PC-9 (cell line): ENCODE data around the gene TMEM164. TPM values are rescaled to one million over a fixed set of nuclear protein-coding genes. Genes with fewer than 3 reads are reported as not detected.

Experiments
- BruUV-seq: library from RNA; stranded (reverse); fragments of 400-500 nt; replicated peaks from 2 replicates; lab custom pipeline; 2021; lab: Mats Ljungman, UMichigan
- CTCF ChIA-PET: fragments of 300-600 bp; sonication (Branson Sonifier 250); formaldehyde crosslinking; loops from one replicate; lab custom pipeline; 2022; ENCODE audit warnings: antibody characterized with exemption; lab: Charles Lee
- POLR2A ChIA-PET: fragments of 300-600 bp; sonication (Branson Sonifier 250); formaldehyde crosslinking; loops from one replicate; lab custom pipeline; 2022; ENCODE audit warnings: antibody characterized with exemption; ENCODE audit not compliant: unreplicated experiment; lab: Charles Lee
- DNase-seq, 2 experiments: peaks; one replicate each; pipeline versions ENCODE4 v3.0.0 to v3.0.0-alpha.2; 2015 to 2022; ENCODE audit warnings: mixed read lengths in 1 of 2
- H2AFZ ChIP-seq: fragments of 200-600 bp; sonication (generic); 2 replicates; pipeline ENCODE4 v1.8.1; 2017; ENCODE audit warnings: antibody characterized with exemption
- H3F3A ChIP-seq: fragments of 200-600 bp; sonication (generic); 2 replicates; pipeline ENCODE4 v1.8.1; 2017; ENCODE audit warnings: antibody characterized with exemption, mild to moderate bottlenecking, low read depth; ENCODE audit not compliant: insufficient read depth
- H3K27ac ChIP-seq: fragments of 200-600 bp; sonication (generic); 2 replicates; pipeline ENCODE4 v1.6.1; 2016; ENCODE audit warnings: mixed run types
- H3K27me3 ChIP-seq: fragments of 200-600 bp; sonication (generic); 2 replicates; pipeline ENCODE4 v1.6.1; 2016; ENCODE audit warnings: low read depth, mixed run types; ENCODE audit not compliant: insufficient read depth
- H3K36me3 ChIP-seq: fragments of 200-600 bp; sonication (generic); 2 replicates; pipeline ENCODE4 v1.6.1; 2016; ENCODE audit warnings: low read depth, mixed run types
- H3K4me1 ChIP-seq: fragments of 200-600 bp; sonication (generic); replicated peaks from 2 replicates; pipeline ENCODE4 v1.6.1; 2016; ENCODE audit warnings: mixed run types; ENCODE audit not compliant: insufficient read depth
- H3K4me2 ChIP-seq: fragments of 200-600 bp; sonication (generic); 2 replicates; pipeline ENCODE4 v1.6.1; 2017; ENCODE audit warnings: mixed run types
- H3K4me3 ChIP-seq: fragments of 200-600 bp; sonication (generic); 2 replicates; pipeline ENCODE4 v1.6.1; 2016; ENCODE audit warnings: mixed run types
- H3K79me2 ChIP-seq: fragments of 200-600 bp; sonication (generic); 2 replicates; pipeline ENCODE4 v1.6.1; 2017; ENCODE audit warnings: low read depth, mixed run types
- H3K9me2 ChIP-seq: fragments of 200-600 bp; sonication (generic); 2 replicates; pipeline ENCODE4 v1.8.1; 2017; ENCODE audit warnings: mild to moderate bottlenecking; ENCODE audit not compliant: insufficient read depth
- H3K9me3 ChIP-seq: fragments of 200-600 bp; sonication (generic); 2 replicates; pipeline ENCODE4 v1.8.1; 2016; ENCODE audit warnings: low read depth; ENCODE audit not compliant: insufficient read depth
- H4K20me1 ChIP-seq: fragments of 200-600 bp; sonication (generic); 2 replicates; pipeline ENCODE4 v1.8.1; 2017; ENCODE audit not compliant: insufficient read depth
- EZH2 ChIP-seq: fragments of 200-600 bp; sonication (generic); IDR thresholded peaks from 2 replicates; pipeline ENCODE4 v1.8.0; 2017; ENCODE audit warnings: antibody characterized with exemption, low read depth
- intact Hi-C: fragments of 100-400 bp; cut with micrococcal nuclease; formaldehyde crosslinking; loops from one replicate; pipeline ENCODE4 v1.10.0; 2022; ENCODE audit not compliant: unreplicated experiment
- total RNA-seq: library from RNA; stranded (reverse); gene quantifications from 2 replicates; pipeline ENCODE4 v1.2.3, GENCODE V29; 2021
- TF ChIP-seq, protein P1 (sequence below): fragments of 200-600 bp; sonication (generic); conservative IDR thresholded peaks from 2 replicates; pipeline ENCODE4 v1.6.1; 2017; ENCODE audit warnings: mixed run types, antibody characterized with exemption, mild to moderate bottlenecking, moderate library complexity

Gene TMEM164
- total RNA-seq, 1 experiment from 2014 or later, result 44.5 TPM

DNA sequence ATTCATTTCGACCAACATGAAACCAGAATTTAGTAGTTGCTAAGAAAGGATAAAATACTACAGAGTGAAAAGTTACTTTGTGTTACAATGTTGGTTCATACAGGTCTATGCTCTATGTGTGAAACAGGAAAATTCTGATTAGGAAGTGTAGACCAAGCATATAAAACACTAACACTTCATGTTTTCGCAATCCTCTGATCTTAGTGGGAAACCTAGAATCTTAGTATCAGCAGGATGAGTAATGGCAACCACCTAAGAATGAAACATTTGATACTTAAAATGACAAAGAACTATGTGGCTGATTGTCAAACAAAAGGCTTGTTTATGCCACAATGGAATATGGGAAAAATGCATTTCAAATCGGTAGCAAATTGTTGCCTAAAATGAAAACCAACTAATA, 198.9 kb downstream of the TMEM164 start:
- H3K9me2 ChIP-seq, result no peaks in the 10 kb centered on the region
- no peak overlapping the region for H3K27ac ChIP-seq
- no peaks in the 10 kb centered on the region for H3K27me3 ChIP-seq
- H3K79me2 ChIP-seq, result no peaks in the 10 kb centered on the region
- no peak overlapping the region for H3K4me2 ChIP-seq
- no peak overlapping the region for H2AFZ ChIP-seq
- H3K9me3 ChIP-seq, result peaks cover 5% of the 10 kb centered on the region; the same call in 1 of the 2 replicates
- no peaks in the 10 kb centered on the region for H3K4me1 ChIP-seq
- no peak overlapping the region for H3K4me3 ChIP-seq
- peaks cover 5% of the 10 kb centered on the region; the same call in 1 of the 2 replicates for H3K36me3 ChIP-seq
- POLR2A ChIA-PET, result no interaction called here
- CTCF ChIA-PET, result no interaction called here
- no peak for TF ChIP-seq EZH2
- TF ChIP-seq, protein P1, sequence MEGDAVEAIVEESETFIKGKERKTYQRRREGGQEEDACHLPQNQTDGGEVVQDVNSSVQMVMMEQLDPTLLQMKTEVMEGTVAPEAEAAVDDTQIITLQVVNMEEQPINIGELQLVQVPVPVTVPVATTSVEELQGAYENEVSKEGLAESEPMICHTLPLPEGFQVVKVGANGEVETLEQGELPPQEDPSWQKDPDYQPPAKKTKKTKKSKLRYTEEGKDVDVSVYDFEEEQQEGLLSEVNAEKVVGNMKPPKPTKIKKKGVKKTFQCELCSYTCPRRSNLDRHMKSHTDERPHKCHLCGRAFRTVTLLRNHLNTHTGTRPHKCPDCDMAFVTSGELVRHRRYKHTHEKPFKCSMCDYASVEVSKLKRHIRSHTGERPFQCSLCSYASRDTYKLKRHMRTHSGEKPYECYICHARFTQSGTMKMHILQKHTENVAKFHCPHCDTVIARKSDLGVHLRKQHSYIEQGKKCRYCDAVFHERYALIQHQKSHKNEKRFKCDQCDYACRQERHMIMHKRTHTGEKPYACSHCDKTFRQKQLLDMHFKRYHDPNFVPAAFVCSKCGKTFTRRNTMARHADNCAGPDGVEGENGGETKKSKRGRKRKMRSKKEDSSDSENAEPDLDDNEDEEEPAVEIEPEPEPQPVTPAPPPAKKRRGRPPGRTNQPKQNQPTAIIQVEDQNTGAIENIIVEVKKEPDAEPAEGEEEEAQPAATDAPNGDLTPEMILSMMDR, result no peak
- DNase-seq, result no peak
- intact Hi-C loops, result no loop called here
- H3F3A ChIP-seq, result peaks cover 9% of the 10 kb centered on the region; the same call in 1 of the 2 replicates
- BruUV-seq, result no TSS peak
- no peaks in the 10 kb centered on the region for H4K20me1 ChIP-seq

DNA sequence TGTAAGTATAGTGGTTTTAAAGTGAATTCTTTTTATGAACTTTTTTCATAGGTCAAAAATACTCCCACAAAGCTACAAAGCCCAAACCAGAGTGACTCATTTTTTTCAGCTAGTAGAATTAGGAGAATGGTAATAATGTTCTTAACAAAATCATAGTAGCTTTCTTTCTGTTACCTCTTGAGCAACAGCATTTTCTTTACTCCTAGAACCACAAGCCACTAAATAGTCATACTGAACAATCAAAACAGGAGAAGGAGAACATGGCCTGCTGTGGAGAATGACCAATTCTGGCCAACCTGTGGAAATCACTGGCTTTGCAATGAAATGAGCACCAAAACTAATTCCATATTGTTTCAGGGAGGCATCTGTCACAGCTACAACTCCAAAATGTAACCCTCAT, 202.1 kb downstream of the TMEM164 start:
- H2AFZ ChIP-seq, result no peak overlapping the region
- H4K20me1 ChIP-seq, result no peaks in the 10 kb centered on the region
- POLR2A ChIA-PET, result no interaction called here
- peaks cover 17% of the 10 kb centered on the region; the same call in 1 of the 2 replicates for H3F3A ChIP-seq
- peaks cover 5% of the 10 kb centered on the region; the same call in 1 of the 2 replicates for H3K9me3 ChIP-seq
- peaks cover 21% of the 10 kb centered on the region for H3K4me1 ChIP-seq
- H3K36me3 ChIP-seq, result peaks cover 2% of the 10 kb centered on the region; the same call in 1 of the 2 replicates
- intact Hi-C loops, result no loop called here
- H3K27ac ChIP-seq, result no peak overlapping the region
- H3K9me2 ChIP-seq, result no peaks in the 10 kb centered on the region; the same call in 1 of the 2 replicates
- no TSS peak for BruUV-seq
- no peak overlapping the region for H3K4me2 ChIP-seq
- peaks cover 8% of the 10 kb centered on the region; the same call in 1 of the 2 replicates for H3K79me2 ChIP-seq
- no peak for TF ChIP-seq EZH2
- TF ChIP-seq, protein P1, result no peak
- CTCF ChIA-PET, result no interaction called here
- no peak for DNase-seq
- H3K4me3 ChIP-seq, result no peak overlapping the region
- no peaks in the 10 kb centered on the region for H3K27me3 ChIP-seq

DNA sequence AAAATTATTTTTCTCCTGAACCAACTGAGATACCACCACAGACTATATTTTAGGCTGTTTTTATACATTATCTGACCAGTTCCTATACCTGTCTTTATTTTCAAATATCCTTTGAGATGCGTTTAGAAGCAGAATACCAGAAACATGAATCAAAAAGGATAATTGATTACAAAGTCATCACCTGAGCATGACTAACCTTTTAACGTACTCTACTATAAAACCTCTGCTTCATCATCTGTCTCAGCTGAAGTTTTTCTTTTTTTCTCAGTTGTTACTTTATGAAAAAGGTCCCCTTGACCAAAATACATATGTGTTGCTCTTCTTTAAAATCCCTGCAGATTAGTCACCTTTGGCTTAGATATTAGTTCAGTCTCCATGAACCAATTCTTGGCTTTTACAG, 205.2 kb downstream of the TMEM164 start:
- Histone ChIP-seq H3K27me3 (no peaks in the 10 kb centered on the region), H3K4me1 (peaks cover 42% of the 10 kb centered on the region), H3K9me2 (no peaks in the 10 kb centered on the region; the same call in 1 of the 2 replicates), H3F3A (peaks cover 23% of the 10 kb centered on the region), H3K27ac (no peak overlapping the region), H3K4me2 (no peak overlapping the region), H3K9me3 (no peaks in the 10 kb centered on the region), H4K20me1 (no peaks in the 10 kb centered on the region), H3K4me3 (no peak overlapping the region), H3K36me3 (no peaks in the 10 kb centered on the region), H2AFZ (no peak overlapping the region), H3K79me2 (peaks cover 12% of the 10 kb centered on the region)
- intact Hi-C loops, result no loop called here
- CTCF ChIA-PET, result no interaction called here
- TF ChIP-seq, protein P1, result no peak
- no peak for TF ChIP-seq EZH2
- BruUV-seq, result no TSS peak
- DNase-seq, result no peak
- POLR2A ChIA-PET, result no interaction called here
